HL-60 (cell line): Measurements from ENCODE around the gene MGAT4B.

Experiments
- POLR2AphosphoS5 ChIP-seq: IDR thresholded peaks from 2 replicates; pipeline ENCODE4 v1.6.1; 2012; ENCODE audit warnings: low read depth
- TF ChIP-seq, protein P1 (sequence below): IDR thresholded peaks from one replicate; pipeline ENCODE4 v1.5.1; 2011; ENCODE audit warnings: low read length, control low read depth, inconsistent platforms; ENCODE audit not compliant: insufficient read depth

DNA sequence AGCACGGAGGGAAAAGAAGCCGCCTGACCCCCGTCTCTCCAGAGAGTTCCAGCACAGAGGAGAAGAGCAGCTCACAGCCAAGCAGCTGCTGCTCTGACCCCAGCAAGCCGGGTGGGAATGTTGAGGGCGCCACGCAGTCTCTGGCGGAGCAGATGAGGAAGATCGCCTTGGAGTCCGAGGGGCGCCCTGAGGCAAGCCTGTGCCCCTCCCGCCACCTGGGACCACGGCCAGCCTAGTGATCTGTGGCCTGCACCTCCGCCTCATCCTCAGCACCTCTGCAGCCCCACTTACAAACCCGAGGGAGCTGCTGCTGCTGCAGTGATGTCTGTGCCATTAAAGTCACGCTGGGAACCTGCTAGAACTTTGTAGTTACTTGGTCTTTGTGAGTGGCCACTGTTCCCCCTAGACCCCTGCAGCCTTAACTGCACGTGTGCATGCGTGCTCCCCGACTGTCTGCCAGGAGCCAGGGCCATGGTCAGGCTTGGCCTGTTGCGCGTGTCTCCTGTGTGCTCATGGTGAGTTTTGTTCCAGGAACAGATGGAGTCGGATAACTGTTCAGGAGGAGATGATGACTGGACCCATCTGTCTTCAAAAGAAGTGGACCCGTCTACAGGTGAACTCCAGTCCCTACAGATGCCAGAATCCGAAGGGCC, 26.5 kb upstream of the MGAT4B start:
- TF ChIP-seq, protein P1, sequence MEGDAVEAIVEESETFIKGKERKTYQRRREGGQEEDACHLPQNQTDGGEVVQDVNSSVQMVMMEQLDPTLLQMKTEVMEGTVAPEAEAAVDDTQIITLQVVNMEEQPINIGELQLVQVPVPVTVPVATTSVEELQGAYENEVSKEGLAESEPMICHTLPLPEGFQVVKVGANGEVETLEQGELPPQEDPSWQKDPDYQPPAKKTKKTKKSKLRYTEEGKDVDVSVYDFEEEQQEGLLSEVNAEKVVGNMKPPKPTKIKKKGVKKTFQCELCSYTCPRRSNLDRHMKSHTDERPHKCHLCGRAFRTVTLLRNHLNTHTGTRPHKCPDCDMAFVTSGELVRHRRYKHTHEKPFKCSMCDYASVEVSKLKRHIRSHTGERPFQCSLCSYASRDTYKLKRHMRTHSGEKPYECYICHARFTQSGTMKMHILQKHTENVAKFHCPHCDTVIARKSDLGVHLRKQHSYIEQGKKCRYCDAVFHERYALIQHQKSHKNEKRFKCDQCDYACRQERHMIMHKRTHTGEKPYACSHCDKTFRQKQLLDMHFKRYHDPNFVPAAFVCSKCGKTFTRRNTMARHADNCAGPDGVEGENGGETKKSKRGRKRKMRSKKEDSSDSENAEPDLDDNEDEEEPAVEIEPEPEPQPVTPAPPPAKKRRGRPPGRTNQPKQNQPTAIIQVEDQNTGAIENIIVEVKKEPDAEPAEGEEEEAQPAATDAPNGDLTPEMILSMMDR, result no peak
- no peak for TF ChIP-seq POLR2AphosphoS5
